Adipocyte (in vitro differentiated cells): ENCODE measurements around the gene FOXJ3.
"Not testable (repeated sequence)": the region's sequence is repeated elsewhere in the genome, so short reads cannot be mapped to it uniquely, and the experiment has no call there.

Experiments used
- DNase-seq: peaks from one replicate; pipeline ENCODE4 v3.0.0-alpha.2; 2015; ENCODE audit warnings: low read depth
- H3K27me3 ChIP-seq: replicated peaks from 2 replicates; pipeline ENCODE4 v1.7.0; 2013; ENCODE audit warnings: mild to moderate bottlenecking, low read length, moderate library complexity; ENCODE audit not compliant: control insufficient read depth, insufficient read depth
- H3K36me3 ChIP-seq: 2 replicates; pipeline ENCODE4 v1.7.0; 2013; ENCODE audit warnings: low read length, mild to moderate bottlenecking, moderate library complexity; ENCODE audit not compliant: control insufficient read depth, insufficient read depth, severe bottlenecking
- H3K4me1 ChIP-seq: 2 replicates; pipeline ENCODE4 v1.7.0; 2013; ENCODE audit warnings: mild to moderate bottlenecking, low read length, moderate library complexity; ENCODE audit not compliant: control insufficient read depth, insufficient read depth
- H3K4me3 ChIP-seq: 2 replicates; pipeline ENCODE4 v1.7.0; 2013; ENCODE audit warnings: mild to moderate bottlenecking, low read length, moderate library complexity
- H3K9ac ChIP-seq: 2 replicates; pipeline ENCODE4 v1.7.0; 2013; ENCODE audit warnings: mild to moderate bottlenecking, low read length, moderate library complexity
- H3K9me3 ChIP-seq: 2 replicates; pipeline ENCODE4 v1.7.0; 2013; ENCODE audit warnings: mild to moderate bottlenecking, low read length, moderate library complexity; ENCODE audit not compliant: control insufficient read depth

FOXJ3 gene

GRCh38 chr1:42210421-42211133, 124.5 kb downstream of the FOXJ3 start:
- DNase-seq: no peak
- no peaks in the 10 kb centered on the region for H3K27me3 ChIP-seq
- H3K9me3 ChIP-seq: no peaks in the 10 kb centered on the region
- no peak overlapping the region for H3K4me3 ChIP-seq
- no peak overlapping the region for H3K9ac ChIP-seq
- no peaks in the 10 kb centered on the region for H3K36me3 ChIP-seq
- H3K4me1 ChIP-seq: peaks cover 24% of the 10 kb centered on the region

DNA sequence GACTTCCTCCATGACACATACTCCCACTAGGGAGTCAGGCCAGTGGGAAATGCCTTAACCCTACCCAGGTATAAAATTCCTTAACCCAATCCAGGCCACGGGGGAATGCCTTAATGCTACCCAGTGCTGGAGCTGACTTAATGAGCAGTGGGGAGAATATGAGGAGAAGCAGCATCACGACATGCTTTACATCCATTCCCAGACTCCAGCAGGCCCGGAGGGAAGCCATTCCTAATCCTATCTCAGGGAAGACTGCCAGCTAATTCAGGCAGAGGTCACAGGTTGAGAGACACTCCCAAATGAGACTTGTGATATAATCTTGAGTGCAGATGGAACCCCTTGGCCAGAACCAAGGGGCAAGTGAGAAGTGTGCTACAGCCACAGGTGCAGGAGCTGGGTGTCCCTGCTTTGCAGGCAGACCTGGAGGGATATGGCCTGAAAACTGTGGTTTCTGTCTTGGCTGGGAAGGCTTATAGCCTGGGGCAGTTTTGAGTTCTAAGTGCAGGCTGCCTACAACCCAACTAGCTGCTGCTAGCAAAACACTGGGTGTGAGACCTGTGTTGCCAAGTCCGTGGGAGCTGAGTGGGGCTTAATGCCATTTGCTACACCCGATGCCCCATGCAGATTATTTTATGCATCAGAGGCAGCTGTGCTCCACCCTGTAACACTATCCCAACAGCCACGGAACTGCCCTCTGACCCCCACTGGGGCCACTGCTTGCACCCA, 125.3 kb downstream of the FOXJ3 start:
- Histone ChIP-seq H3K36me3 (no peaks in the 10 kb centered on the region), H3K4me1 (peaks cover 20% of the 10 kb centered on the region), H3K9me3 (no peaks in the 10 kb centered on the region), H3K27me3 (no peaks in the 10 kb centered on the region), H3K4me3 (no peak overlapping the region), H3K9ac (no peak overlapping the region)
- peak; percentile 17 for DNase-seq

- peaks cover 13% of the 10 kb centered on the region for H3K36me3 ChIP-seq
- not testable (repeated sequence) for H3K9ac ChIP-seq, H3K27me3 ChIP-seq, DNase-seq, H3K4me1 ChIP-seq, H3K9me3 ChIP-seq, H3K4me3 ChIP-seq
These were observed 128.1 kb downstream of the FOXJ3 start for GRCh38 chr1:42206930-42207329.

GRCh38 chr1:42206164-42206563, 128.9 kb downstream of the FOXJ3 start:
- DNase-seq: no peak
- Histone ChIP-seq H3K9ac (no peak overlapping the region), H3K4me3 (no peak overlapping the region), H3K27me3 (no peaks in the 10 kb centered on the region), H3K9me3 (no peaks in the 10 kb centered on the region), H3K4me1 (peaks cover 7% of the 10 kb centered on the region), H3K36me3 (peaks cover 17% of the 10 kb centered on the region)

DNA sequence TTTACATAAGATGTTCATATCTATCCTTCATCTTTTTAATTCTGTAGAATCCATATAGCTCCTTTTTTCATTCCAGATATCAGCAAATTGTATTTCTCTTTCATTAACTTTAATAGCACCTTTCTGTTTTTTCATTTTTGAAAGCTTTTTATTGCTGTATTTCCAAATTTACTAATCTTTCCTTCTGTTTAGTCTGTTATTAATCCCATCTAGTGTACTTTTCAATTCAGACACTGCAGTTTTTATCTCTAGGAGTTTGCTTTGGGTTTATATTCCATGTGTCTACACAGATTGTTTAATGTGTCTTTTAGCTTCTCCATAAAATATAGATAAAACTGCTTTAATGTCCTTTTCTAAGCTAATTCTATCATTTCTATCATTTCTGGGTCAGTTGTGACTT, 133.0 kb downstream of the FOXJ3 start:
- H3K36me3 ChIP-seq: peaks cover 43% of the 10 kb centered on the region
- H3K9me3 ChIP-seq: no peaks in the 10 kb centered on the region
- H3K9ac ChIP-seq: no peak overlapping the region
- DNase-seq: no peak
- no peak overlapping the region for H3K4me3 ChIP-seq
- no peaks in the 10 kb centered on the region for H3K27me3 ChIP-seq
- no peaks in the 10 kb centered on the region for H3K4me1 ChIP-seq

GRCh38 chr1:42198251-42198650, 136.8 kb downstream of the FOXJ3 start:
- no peaks in the 10 kb centered on the region for H3K27me3 ChIP-seq
- no peak overlapping the region for H3K9ac ChIP-seq
- H3K9me3 ChIP-seq: no peaks in the 10 kb centered on the region
- no peak overlapping the region for H3K4me3 ChIP-seq
- no peaks in the 10 kb centered on the region for H3K4me1 ChIP-seq
- DNase-seq: no peak
- H3K36me3 ChIP-seq: peaks cover 78% of the 10 kb centered on the region

- Histone ChIP-seq H3K4me1 (no peaks in the 10 kb centered on the region), H3K27me3 (no peaks in the 10 kb centered on the region), H3K9me3 (no peaks in the 10 kb centered on the region), H3K4me3 (no peak overlapping the region), H3K9ac (no peak overlapping the region), H3K36me3 (peaks cover 70% of the 10 kb centered on the region)
- DNase-seq: no peak
These were observed 139.2 kb downstream of the FOXJ3 start for GRCh38 chr1:42195841-42196240.

DNA sequence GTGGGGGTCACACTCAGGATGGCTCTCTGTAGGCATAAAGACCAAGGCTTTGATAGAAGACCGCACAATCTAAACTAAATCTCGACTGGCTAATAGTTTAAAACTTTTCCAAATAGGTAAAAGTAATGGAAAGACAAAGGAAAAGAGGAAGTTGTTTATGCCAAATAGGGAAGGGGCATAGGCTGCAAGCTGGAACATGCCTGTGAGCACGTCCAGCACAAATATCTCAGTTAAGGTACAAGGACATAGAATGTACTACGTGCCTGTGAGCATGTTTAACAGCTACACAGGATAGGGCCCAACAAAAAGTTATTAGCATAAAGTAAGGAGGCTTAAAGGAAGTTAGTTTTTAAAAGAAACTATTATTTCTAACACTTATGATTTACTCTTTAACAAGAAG, 142.9 kb downstream of the FOXJ3 start:
- no peaks in the 10 kb centered on the region for H3K4me1 ChIP-seq
- H3K9me3 ChIP-seq: no peaks in the 10 kb centered on the region
- H3K27me3 ChIP-seq: no peaks in the 10 kb centered on the region
- H3K9ac ChIP-seq: no peak overlapping the region
- no peak for DNase-seq
- H3K36me3 ChIP-seq: peaks cover 82% of the 10 kb centered on the region
- no peak overlapping the region for H3K4me3 ChIP-seq

DNA sequence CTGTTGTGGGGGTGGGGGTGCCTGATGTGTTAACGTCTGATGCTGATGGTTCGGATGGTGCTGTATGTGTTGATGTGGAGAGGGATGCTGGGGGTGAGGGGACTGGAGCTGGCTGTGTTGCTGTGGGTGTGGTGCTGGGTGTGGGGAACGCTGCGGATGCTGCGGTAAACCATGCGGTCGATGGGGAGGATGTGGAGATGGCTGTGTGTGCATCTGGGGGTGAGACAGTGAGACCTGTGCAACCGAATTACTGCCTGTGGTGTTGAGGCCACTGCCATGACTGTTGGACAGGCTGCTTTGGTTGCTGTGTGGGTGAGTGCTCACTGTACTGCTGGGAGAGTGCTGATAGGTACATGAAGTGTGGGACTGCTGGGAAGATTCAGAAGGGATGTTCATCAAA, 143.7 kb downstream of the FOXJ3 start:
- no peaks in the 10 kb centered on the region for H3K27me3 ChIP-seq
- H3K4me3 ChIP-seq: no peak overlapping the region
- H3K9me3 ChIP-seq: no peaks in the 10 kb centered on the region
- H3K36me3 ChIP-seq: peaks cover 74% of the 10 kb centered on the region
- H3K4me1 ChIP-seq: peaks cover 3% of the 10 kb centered on the region
- no peak for DNase-seq
- H3K9ac ChIP-seq: no peak overlapping the region

GRCh38 chr1:42189931-42190853, 144.8 kb downstream of the FOXJ3 start:
- H3K36me3 ChIP-seq: peaks cover 66% of the 10 kb centered on the region
- H3K4me3 ChIP-seq: no peak overlapping the region
- DNase-seq: no peak
- H3K9ac ChIP-seq: no peak overlapping the region
- no peaks in the 10 kb centered on the region for H3K9me3 ChIP-seq
- H3K4me1 ChIP-seq: peaks cover 11% of the 10 kb centered on the region
- H3K27me3 ChIP-seq: no peaks in the 10 kb centered on the region

DNA sequence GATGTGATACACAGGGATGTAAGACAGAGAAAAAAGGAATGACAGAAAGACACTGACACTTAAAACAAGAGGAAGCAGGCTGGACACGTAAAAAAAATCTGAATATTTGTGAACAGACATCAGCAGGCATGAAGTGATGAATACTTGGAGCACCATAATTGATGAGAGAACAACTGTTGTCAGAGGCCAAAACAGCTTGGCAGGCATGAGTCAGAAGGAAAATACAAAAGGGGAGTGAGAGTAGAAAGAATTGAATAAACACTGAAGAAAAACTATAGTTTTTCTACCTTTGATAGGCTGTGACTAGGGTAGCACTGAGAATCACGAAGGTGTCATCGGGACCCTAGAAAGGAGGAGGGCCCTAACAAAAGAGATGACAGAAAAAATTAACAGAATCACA, 148.9 kb downstream of the FOXJ3 start:
- Histone ChIP-seq H3K9me3 (no peaks in the 10 kb centered on the region), H3K9ac (no peak overlapping the region), H3K4me1 (peaks cover 11% of the 10 kb centered on the region), H3K36me3 (peaks cover 60% of the 10 kb centered on the region), H3K4me3 (no peak overlapping the region), H3K27me3 (no peaks in the 10 kb centered on the region)
- peak; percentile 57 for DNase-seq
